Loucy (cell line): ENCODE measurements around the gene PDS5B.

ENCODE experiments used
- H2AFZ ChIP-seq: fragments of 200-600 bp; sonication (generic); 2 replicates; pipeline ENCODE4 v1.6.0; 2016; ENCODE audit warnings: antibody characterized with exemption, mild to moderate bottlenecking, low read length, moderate library complexity
- H3F3A ChIP-seq: fragments of 200-600 bp; 2 replicates; pipeline ENCODE4 v1.6.0; 2016; ENCODE audit warnings: antibody characterized with exemption, low read depth, mild to moderate bottlenecking
- H3K27me3 ChIP-seq: fragments of 200-600 bp; sonication (generic); 2 replicates; pipeline ENCODE4 v1.6.1; 2014; ENCODE audit warnings: low read length, mild to moderate bottlenecking; ENCODE audit not compliant: insufficient read depth, poor library complexity, severe bottlenecking
- H3K36me3 ChIP-seq: fragments of 200-600 bp; sonication (generic); 2 replicates; pipeline ENCODE4 v1.6.1; 2016; ENCODE audit warnings: low read length; ENCODE audit not compliant: insufficient read depth
- H3K4me1 ChIP-seq: fragments of 200-600 bp; sonication (generic); 2 replicates; pipeline ENCODE4 v1.5.1; 2014; ENCODE audit warnings: low read length, mild to moderate bottlenecking; ENCODE audit not compliant: insufficient read depth, poor library complexity, severe bottlenecking
- H3K4me2 ChIP-seq: fragments of 200-600 bp; sonication (generic); 2 replicates; pipeline ENCODE4 v1.6.0; 2014; ENCODE audit warnings: antibody characterized with exemption, low read length, low read depth, mild to moderate bottlenecking; ENCODE audit not compliant: poor library complexity, severe bottlenecking
- H3K4me3 ChIP-seq: fragments of 200-600 bp; sonication (generic); 2 replicates; pipeline ENCODE4 v1.5.1; 2014; ENCODE audit warnings: low read length, mild to moderate bottlenecking, mixed read lengths; ENCODE audit not compliant: poor library complexity, severe bottlenecking
- H3K79me2 ChIP-seq: fragments of 200-600 bp; sonication (generic); 2 replicates; pipeline ENCODE4 v1.6.1; 2014; ENCODE audit warnings: low read length; ENCODE audit not compliant: insufficient read depth
- H3K9ac ChIP-seq: fragments of 200-600 bp; sonication (generic); 2 replicates; pipeline ENCODE4 v1.6.0; 2014; ENCODE audit warnings: mild to moderate bottlenecking, low read depth, low read length, moderate library complexity; ENCODE audit not compliant: poor library complexity, severe bottlenecking
- H3K9me2 ChIP-seq: fragments of 200-600 bp; sonication (generic); replicated peaks from 2 replicates; pipeline ENCODE4 v1.6.1; 2016; ENCODE audit warnings: low read depth, low read length, mixed read lengths
- H3K9me3 ChIP-seq: fragments of 200-600 bp; sonication (generic); 2 replicates; pipeline ENCODE4 v1.6.1; 2014; ENCODE audit warnings: mild to moderate bottlenecking, antibody characterized with exemption, low read length, low read depth; ENCODE audit not compliant: insufficient read depth
- H4K20me1 ChIP-seq: fragments of 200-600 bp; sonication (generic); 2 replicates; pipeline ENCODE4 v1.6.0; 2014; ENCODE audit warnings: antibody characterized with exemption, low read length, mild to moderate bottlenecking; ENCODE audit not compliant: insufficient read depth, poor library complexity, severe bottlenecking
- EZH2phosphoT487 ChIP-seq: fragments of 200-600 bp; IDR thresholded peaks from 2 replicates; pipeline ENCODE4 v1.6.1; 2018; ENCODE audit warnings: antibody characterized with exemption, mild to moderate bottlenecking, moderate library complexity, borderline replicate concordance
- TF ChIP-seq, protein P1 (sequence below): fragments of 200-600 bp; sonication (generic); conservative IDR thresholded peaks from 2 replicates; pipeline ENCODE4 v1.5.1; 2014; ENCODE audit warnings: mild to moderate bottlenecking, antibody characterized with exemption, low read length

PDS5B gene

DNA sequence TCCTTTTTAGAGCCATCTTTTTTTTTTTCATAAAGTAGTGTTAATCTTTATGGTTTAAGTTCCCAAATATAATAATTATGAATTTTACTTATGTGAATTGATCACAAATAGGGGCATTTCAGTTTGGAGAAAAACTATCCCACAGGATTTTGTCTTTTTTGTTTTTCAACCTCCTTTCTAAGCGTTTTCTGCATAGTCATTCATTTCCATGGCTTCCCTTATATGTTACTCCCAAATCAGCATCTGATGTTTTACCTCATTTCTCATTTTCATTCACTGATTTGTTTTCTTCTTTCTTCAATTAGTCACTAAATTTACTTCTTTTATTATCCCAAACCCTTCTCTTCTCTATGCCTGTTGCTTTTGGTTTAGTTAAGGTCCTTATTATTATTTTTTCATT lies 24.7 kb downstream of the PDS5B start:
- H3K9ac ChIP-seq = no peak overlapping the region
- no peaks in the 10 kb centered on the region for H3K4me1 ChIP-seq
- no peaks in the 10 kb centered on the region for H3K27me3 ChIP-seq
- H3K4me3 ChIP-seq = no peak overlapping the region
- H3K79me2 ChIP-seq = peaks cover 96% of the 10 kb centered on the region
- no peak overlapping the region for H2AFZ ChIP-seq
- TF ChIP-seq, protein P1, sequence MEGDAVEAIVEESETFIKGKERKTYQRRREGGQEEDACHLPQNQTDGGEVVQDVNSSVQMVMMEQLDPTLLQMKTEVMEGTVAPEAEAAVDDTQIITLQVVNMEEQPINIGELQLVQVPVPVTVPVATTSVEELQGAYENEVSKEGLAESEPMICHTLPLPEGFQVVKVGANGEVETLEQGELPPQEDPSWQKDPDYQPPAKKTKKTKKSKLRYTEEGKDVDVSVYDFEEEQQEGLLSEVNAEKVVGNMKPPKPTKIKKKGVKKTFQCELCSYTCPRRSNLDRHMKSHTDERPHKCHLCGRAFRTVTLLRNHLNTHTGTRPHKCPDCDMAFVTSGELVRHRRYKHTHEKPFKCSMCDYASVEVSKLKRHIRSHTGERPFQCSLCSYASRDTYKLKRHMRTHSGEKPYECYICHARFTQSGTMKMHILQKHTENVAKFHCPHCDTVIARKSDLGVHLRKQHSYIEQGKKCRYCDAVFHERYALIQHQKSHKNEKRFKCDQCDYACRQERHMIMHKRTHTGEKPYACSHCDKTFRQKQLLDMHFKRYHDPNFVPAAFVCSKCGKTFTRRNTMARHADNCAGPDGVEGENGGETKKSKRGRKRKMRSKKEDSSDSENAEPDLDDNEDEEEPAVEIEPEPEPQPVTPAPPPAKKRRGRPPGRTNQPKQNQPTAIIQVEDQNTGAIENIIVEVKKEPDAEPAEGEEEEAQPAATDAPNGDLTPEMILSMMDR = no peak
- TF ChIP-seq EZH2phosphoT487 = no peak
- H3K4me2 ChIP-seq = no peak overlapping the region
- H3F3A ChIP-seq = no peaks in the 10 kb centered on the region
- H3K9me3 ChIP-seq = no peaks in the 10 kb centered on the region
- H4K20me1 ChIP-seq = peaks cover 22% of the 10 kb centered on the region
- H3K36me3 ChIP-seq = no peaks in the 10 kb centered on the region
- no peaks in the 10 kb centered on the region for H3K9me2 ChIP-seq

DNA sequence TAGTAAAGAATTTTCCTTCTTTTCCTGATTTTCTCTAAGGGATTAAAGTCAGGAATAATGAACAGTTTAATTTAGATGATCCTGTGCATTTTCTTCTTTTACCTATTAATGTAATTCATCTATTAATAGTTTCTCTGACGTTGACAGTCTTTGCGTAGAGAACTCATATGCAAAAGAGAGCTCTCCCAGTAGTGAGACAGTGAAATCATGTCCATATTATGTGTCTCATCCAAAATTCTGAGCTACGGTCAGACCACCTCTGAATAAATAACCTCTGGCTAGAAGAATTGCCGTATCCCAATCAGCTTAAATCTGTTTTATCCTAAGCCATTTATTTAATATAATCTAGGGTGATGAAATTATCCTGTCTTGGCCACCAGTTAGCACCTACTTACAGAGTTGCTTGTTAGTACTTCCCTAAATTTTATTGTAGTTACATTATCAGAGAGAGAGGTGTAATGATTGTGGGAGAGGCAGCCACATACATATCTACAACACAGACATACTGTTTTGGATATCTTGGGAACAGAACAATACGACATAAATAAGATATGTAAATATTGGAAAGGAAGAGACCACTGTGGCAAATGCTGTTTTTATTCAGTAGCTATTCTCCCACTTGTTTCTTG lies 30.7 kb downstream of the PDS5B start:
- Histone ChIP-seq H2AFZ (no peak overlapping the region), H3K9ac (no peak overlapping the region), H3K4me2 (no peak overlapping the region), H3K4me3 (no peak overlapping the region), H3K27me3 (no peaks in the 10 kb centered on the region), H3K9me2 (no peaks in the 10 kb centered on the region), H3K4me1 (no peaks in the 10 kb centered on the region), H3K36me3 (no peaks in the 10 kb centered on the region), H3K79me2 (peaks cover 100% of the 10 kb centered on the region), H3F3A (no peaks in the 10 kb centered on the region), H3K9me3 (peaks cover 4% of the 10 kb centered on the region; the same call in 1 of the 2 replicates), H4K20me1 (peaks cover 11% of the 10 kb centered on the region)
- TF ChIP-seq EZH2phosphoT487 = no peak
- TF ChIP-seq, protein P1 = no peak

DNA sequence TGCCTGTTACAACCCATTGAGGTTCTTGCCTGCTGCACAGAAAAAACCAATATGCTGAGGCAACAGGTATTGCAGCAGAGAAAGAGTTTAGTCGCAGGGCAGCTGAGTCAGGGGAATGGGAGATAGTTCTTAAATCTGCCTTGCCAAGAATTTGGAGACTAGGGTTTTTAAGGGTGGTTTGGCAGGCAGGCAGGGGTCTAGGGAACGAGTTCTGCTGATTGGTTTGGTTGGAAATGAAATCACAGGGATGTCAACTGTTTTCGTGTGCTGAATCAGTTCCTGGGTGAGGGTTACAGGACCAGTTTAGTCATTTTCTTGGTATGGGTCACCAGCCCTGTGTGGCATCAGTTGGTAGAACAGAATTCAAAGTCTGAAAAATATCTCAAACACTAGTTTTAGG lies 36.6 kb downstream of the PDS5B start:
- Histone ChIP-seq H3K9me3 (peaks cover 12% of the 10 kb centered on the region; the same call in 1 of the 2 replicates), H4K20me1 (peaks cover 26% of the 10 kb centered on the region)

More for the DNA sequence above, 36.6 kb downstream of the PDS5B start:
- Histone ChIP-seq H3K4me2 (no peak overlapping the region), H3F3A (no peaks in the 10 kb centered on the region), H3K4me1 (peaks cover 10% of the 10 kb centered on the region), H3K27me3 (no peaks in the 10 kb centered on the region), H3K4me3 (no peak overlapping the region), H3K79me2 (peaks cover 100% of the 10 kb centered on the region), H3K9ac (no peak overlapping the region), H3K36me3 (no peaks in the 10 kb centered on the region), H3K9me2 (no peaks in the 10 kb centered on the region), H2AFZ (no peak overlapping the region)
- TF ChIP-seq EZH2phosphoT487 = no peak
- TF ChIP-seq, protein P1 = no peak
